ENCODE data around the gene DDN.

Gene DDN

GRCh38 chr12:49023812-49024211 lies 24.6 kb upstream of the DDN start:
- Histone ChIP-seq H3K9me3 (ENCODE audit: control insufficient read depth in 5 of 5, low read length in 5 of 5) (no peaks in the 10 kb centered on the region), H3K36me3 (ENCODE audit: control insufficient read depth in 5 of 5, insufficient read depth in 5 of 5, low read length in 5 of 5) (peaks cover 12 to 82% (median 76%) of the 10 kb centered on the region in 5 donors), H3K27me3 (ENCODE audit: control insufficient read depth in 5 of 5, insufficient read depth in 4 of 5, low read length in 5 of 5) (no peaks in the 10 kb centered on the region), H3K4me3 (ENCODE audit: low read depth in 1 of 5, low read length in 5 of 5) (no peak overlapping the region), H3K4me1 (ENCODE audit: control insufficient read depth in 5 of 5, insufficient read depth in 5 of 5, low read length in 5 of 5) (peaks cover 0 to 9% (median 4%) of the 10 kb centered on the region in 5 donors), H3K9ac (ENCODE audit: low read length in 5 of 5) (no peak overlapping the region), H3K27ac (ENCODE audit: low read depth, low read length) (no peak overlapping the region)

GRCh38 chr12:49022558-49023178 lies 23.5 kb upstream of the DDN start:
- Histone ChIP-seq H3K9ac (ENCODE audit: low read length in 5 of 5) (no peak overlapping the region), H3K36me3 (ENCODE audit: control insufficient read depth in 5 of 5, insufficient read depth in 5 of 5, low read length in 5 of 5) (peaks cover 9 to 71% (median 64%) of the 10 kb centered on the region in 5 donors)

GRCh38 chr12:49021292-49021915 lies 22.2 kb upstream of the DDN start:
- no peaks in the 10 kb centered on the region for H3K9me3 ChIP-seq (ENCODE audit: control insufficient read depth in 5 of 5, low read length in 5 of 5)
- H3K9ac ChIP-seq (ENCODE audit: low read length in 5 of 5), result no peak overlapping the region
- H3K36me3 ChIP-seq (ENCODE audit: control insufficient read depth in 5 of 5, insufficient read depth in 5 of 5, low read length in 5 of 5), result peaks cover 9 to 58% (median 52%) of the 10 kb centered on the region in 5 donors
- no peak overlapping the region for H3K4me3 ChIP-seq (ENCODE audit: low read depth in 1 of 5, low read length in 5 of 5)
- H3K27me3 ChIP-seq (ENCODE audit: control insufficient read depth in 5 of 5, insufficient read depth in 4 of 5, low read length in 5 of 5), result no peaks in the 10 kb centered on the region
- H3K4me1 ChIP-seq (ENCODE audit: control insufficient read depth in 5 of 5, insufficient read depth in 5 of 5, low read length in 5 of 5), result peaks cover 0 to 21% (median 18%) of the 10 kb centered on the region in 5 donors
- H3K27ac ChIP-seq (ENCODE audit: low read depth, low read length), result no peak overlapping the region

More at GRCh38 chr12:49022558-49023178, 23.5 kb upstream of the DDN start:
- Histone ChIP-seq H3K9me3 (ENCODE audit: control insufficient read depth in 5 of 5, low read length in 5 of 5) (no peaks in the 10 kb centered on the region), H3K4me1 (ENCODE audit: control insufficient read depth in 5 of 5, insufficient read depth in 5 of 5, low read length in 5 of 5) (peaks cover 0 to 14% (median 9%) of the 10 kb centered on the region in 5 donors), H3K4me3 (ENCODE audit: low read depth in 1 of 5, low read length in 5 of 5) (no peak overlapping the region), H3K27ac (ENCODE audit: low read depth, low read length) (no peak overlapping the region), H3K27me3 (ENCODE audit: control insufficient read depth in 5 of 5, insufficient read depth in 4 of 5, low read length in 5 of 5) (no peaks in the 10 kb centered on the region)

- H3K27me3 ChIP-seq (ENCODE audit: control insufficient read depth in 5 of 5, insufficient read depth in 4 of 5, low read length in 5 of 5), result no peaks in the 10 kb centered on the region
- no peak overlapping the region for H3K9ac ChIP-seq (ENCODE audit: low read length in 5 of 5)
- peaks cover 5 to 49% (median 43%) of the 10 kb centered on the region in 5 donors for H3K36me3 ChIP-seq (ENCODE audit: control insufficient read depth in 5 of 5, insufficient read depth in 5 of 5, low read length in 5 of 5)
- H3K27ac ChIP-seq (ENCODE audit: low read depth, low read length), result no peak overlapping the region
- no peaks in the 10 kb centered on the region for H3K9me3 ChIP-seq (ENCODE audit: control insufficient read depth in 5 of 5, low read length in 5 of 5)
- H3K4me3 ChIP-seq (ENCODE audit: low read depth in 1 of 5, low read length in 5 of 5), result no peak overlapping the region
- peaks cover 0 to 21% (median 18%) of the 10 kb centered on the region in 5 donors for H3K4me1 ChIP-seq (ENCODE audit: control insufficient read depth in 5 of 5, insufficient read depth in 5 of 5, low read length in 5 of 5)
Measured at GRCh38 chr12:49020441-49020840, 21.3 kb upstream of the DDN start.

GRCh38 chr12:49019443-49020324 lies 20.5 kb upstream of the DDN start:
- H3K9ac ChIP-seq (ENCODE audit: low read length in 5 of 5), result peak overlapping the region in 3 of 5 donors; percentile 22 to 53 (median 37)
- H3K9me3 ChIP-seq (ENCODE audit: control insufficient read depth in 5 of 5, low read length in 5 of 5), result no peaks in the 10 kb centered on the region
- H3K36me3 ChIP-seq (ENCODE audit: control insufficient read depth in 5 of 5, insufficient read depth in 5 of 5, low read length in 5 of 5), result peaks cover 0 to 41% (median 36%) of the 10 kb centered on the region in 5 donors
- H3K4me1 ChIP-seq (ENCODE audit: control insufficient read depth in 5 of 5, insufficient read depth in 5 of 5, low read length in 5 of 5), result peaks cover 0 to 21% (median 18%) of the 10 kb centered on the region in 5 donors
- peak overlapping the region; percentile 89 for H3K27ac ChIP-seq (ENCODE audit: low read depth, low read length)
- H3K4me3 ChIP-seq (ENCODE audit: low read depth in 1 of 5, low read length in 5 of 5), result peak overlapping the region in 2 of 5 donors; percentile 68 to 98
- H3K27me3 ChIP-seq (ENCODE audit: control insufficient read depth in 5 of 5, insufficient read depth in 4 of 5, low read length in 5 of 5), result no peaks in the 10 kb centered on the region

GRCh38 chr12:49019120-49019430 lies 19.9 kb upstream of the DDN start:
- Histone ChIP-seq H3K4me1 (ENCODE audit: control insufficient read depth in 5 of 5, insufficient read depth in 5 of 5, low read length in 5 of 5) (peaks cover 0 to 21% (median 18%) of the 10 kb centered on the region in 5 donors), H3K9me3 (ENCODE audit: control insufficient read depth in 5 of 5, low read length in 5 of 5) (no peaks in the 10 kb centered on the region), H3K27me3 (ENCODE audit: control insufficient read depth in 5 of 5, insufficient read depth in 4 of 5, low read length in 5 of 5) (no peaks in the 10 kb centered on the region), H3K9ac (ENCODE audit: low read length in 5 of 5) (peak overlapping the region; percentile 2 to 84 (median 71)), H3K4me3 (ENCODE audit: low read depth in 1 of 5, low read length in 5 of 5) (peak overlapping the region; percentile 68 to 98 (median 78)), H3K27ac (ENCODE audit: low read depth, low read length) (peak overlapping the region; percentile 89), H3K36me3 (ENCODE audit: control insufficient read depth in 5 of 5, insufficient read depth in 5 of 5, low read length in 5 of 5) (peaks cover 0 to 35% (median 30%) of the 10 kb centered on the region in 5 donors)

GRCh38 chr12:49018261-49019119 lies 19.3 kb upstream of the DDN start, which contains the start of gene PRKAG1:
PRKAG1 (minus strand) TSS chr12:49018776; CDS start chr12:49018740, 36 bp downstream.
- peaks cover 0 to 29% (median 26%) of the 10 kb centered on the region in 5 donors for H3K36me3 ChIP-seq (ENCODE audit: control insufficient read depth in 5 of 5, insufficient read depth in 5 of 5, low read length in 5 of 5)
- peak within 1 kb of the TSS; percentile 75 to 98 (median 91) for H3K4me3 ChIP-seq (ENCODE audit: low read depth in 1 of 5, low read length in 5 of 5)
- no peaks in the 10 kb centered on the region for H3K27me3 ChIP-seq (ENCODE audit: control insufficient read depth in 5 of 5, insufficient read depth in 4 of 5, low read length in 5 of 5)
- peaks cover 0 to 21% (median 18%) of the 10 kb centered on the region in 5 donors for H3K4me1 ChIP-seq (ENCODE audit: control insufficient read depth in 5 of 5, insufficient read depth in 5 of 5, low read length in 5 of 5)
- H3K9ac ChIP-seq (ENCODE audit: low read length in 5 of 5), result peak within 1 kb of the TSS; percentile 48 to 97 (median 84)
- no peaks in the 10 kb centered on the region for H3K9me3 ChIP-seq (ENCODE audit: control insufficient read depth in 5 of 5, low read length in 5 of 5)
- H3K27ac ChIP-seq (ENCODE audit: low read depth, low read length), result peak within 1 kb of the TSS; percentile 89

- H3K27ac ChIP-seq (ENCODE audit: low read depth, low read length), result peak overlapping the region; percentile 89
- no peaks in the 10 kb centered on the region for H3K27me3 ChIP-seq (ENCODE audit: control insufficient read depth in 5 of 5, insufficient read depth in 4 of 5, low read length in 5 of 5)
- peak overlapping the region; percentile 75 to 98 (median 91) for H3K4me3 ChIP-seq (ENCODE audit: low read depth in 1 of 5, low read length in 5 of 5)
- peaks cover 0 to 21% (median 18%) of the 10 kb centered on the region in 5 donors for H3K4me1 ChIP-seq (ENCODE audit: control insufficient read depth in 5 of 5, insufficient read depth in 5 of 5, low read length in 5 of 5)
- H3K9ac ChIP-seq (ENCODE audit: low read length in 5 of 5), result peak overlapping the region; percentile 48 to 97 (median 84)
- no peaks in the 10 kb centered on the region for H3K9me3 ChIP-seq (ENCODE audit: control insufficient read depth in 5 of 5, low read length in 5 of 5)
- H3K36me3 ChIP-seq (ENCODE audit: control insufficient read depth in 5 of 5, insufficient read depth in 5 of 5, low read length in 5 of 5), result peaks cover under 1 to 24% (median 21%) of the 10 kb centered on the region in 5 donors
Measured at GRCh38 chr12:49017891-49018260, 18.7 kb upstream of the DDN start.

- H3K4me3 ChIP-seq (ENCODE audit: low read depth in 1 of 5, low read length in 5 of 5), result no peak overlapping the region
- peaks cover 0 to 21% (median 18%) of the 10 kb centered on the region in 5 donors for H3K4me1 ChIP-seq (ENCODE audit: control insufficient read depth in 5 of 5, insufficient read depth in 5 of 5, low read length in 5 of 5)
- no peak overlapping the region for H3K9ac ChIP-seq (ENCODE audit: low read length in 5 of 5)
- H3K36me3 ChIP-seq (ENCODE audit: control insufficient read depth in 5 of 5, insufficient read depth in 5 of 5, low read length in 5 of 5), result peaks cover 5 to 27% (median 24%) of the 10 kb centered on the region in 5 donors
- H3K27ac ChIP-seq (ENCODE audit: low read depth, low read length), result no peak overlapping the region
- no peaks in the 10 kb centered on the region for H3K9me3 ChIP-seq (ENCODE audit: control insufficient read depth in 5 of 5, low read length in 5 of 5)
- no peaks in the 10 kb centered on the region for H3K27me3 ChIP-seq (ENCODE audit: control insufficient read depth in 5 of 5, insufficient read depth in 4 of 5, low read length in 5 of 5)
Measured at GRCh38 chr12:49015196-49015595, 16.0 kb upstream of the DDN start.
